ENCODE data around the gene PJA1.

PJA1 gene

GRCh38 chrX:69165087-69165651, at the start of gene PJA1:
Gene PJA1 (minus strand): TSS chrX:69165453. CDS start chrX:69163073, 2,380 bp downstream.
- no peaks in the 10 kb centered on the region for H3K27me3 Mint-ChIP-seq
- peaks cover 21% of the 10 kb centered on the region for H3K36me3 Mint-ChIP-seq (ENCODE audit: low read depth)
- H3K4me1 Mint-ChIP-seq (ENCODE audit: low read depth): peaks cover 35% of the 10 kb centered on the region
- H3K27ac Mint-ChIP-seq: peak within 1 kb of the TSS; percentile 77
- H3K9me3 Mint-ChIP-seq: no peaks in the 10 kb centered on the region
- H3K4me3 Mint-ChIP-seq: peak within 1 kb of the TSS; percentile 83

DNA sequence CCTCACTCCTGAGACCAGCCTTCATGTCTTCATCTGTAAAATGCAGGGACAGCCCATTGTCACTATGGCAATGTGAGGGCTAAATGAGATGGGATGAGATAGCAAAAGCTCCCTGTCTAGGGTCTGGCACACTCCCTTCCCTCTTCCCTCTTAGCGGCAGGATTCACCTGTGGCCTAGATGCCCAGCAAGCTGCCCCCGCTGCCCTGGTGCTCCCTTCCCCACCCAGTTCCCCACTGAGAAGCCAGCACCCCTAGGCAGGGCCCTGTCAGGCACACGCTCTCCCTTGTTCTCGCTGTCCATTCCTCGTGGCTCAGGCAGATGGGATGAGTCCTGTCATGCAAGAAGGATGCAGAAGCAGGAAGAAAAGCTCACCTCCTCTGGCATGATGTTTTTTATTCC, 49.2 kb upstream of the PJA1 start:
- no peaks in the 10 kb centered on the region for H3K4me1 Mint-ChIP-seq (ENCODE audit: low read depth)
- no peaks in the 10 kb centered on the region for H3K9me3 Mint-ChIP-seq

GRCh38 chrX:69211701-69212100, 46.4 kb upstream of the PJA1 start:
- Mint-ChIP-seq H3K27me3 (no peaks in the 10 kb centered on the region), H3K4me1 (ENCODE audit: low read depth) (no peaks in the 10 kb centered on the region), H3K27ac (no peak overlapping the region), H3K4me3 (no peak overlapping the region), H3K36me3 (ENCODE audit: low read depth) (no peaks in the 10 kb centered on the region), H3K9me3 (no peaks in the 10 kb centered on the region)

More for the DNA sequence above, 49.2 kb upstream of the PJA1 start:
- no peak overlapping the region for H3K27ac Mint-ChIP-seq
- H3K36me3 Mint-ChIP-seq (ENCODE audit: low read depth): no peaks in the 10 kb centered on the region
- no peak overlapping the region for H3K4me3 Mint-ChIP-seq
- H3K27me3 Mint-ChIP-seq: no peaks in the 10 kb centered on the region

DNA sequence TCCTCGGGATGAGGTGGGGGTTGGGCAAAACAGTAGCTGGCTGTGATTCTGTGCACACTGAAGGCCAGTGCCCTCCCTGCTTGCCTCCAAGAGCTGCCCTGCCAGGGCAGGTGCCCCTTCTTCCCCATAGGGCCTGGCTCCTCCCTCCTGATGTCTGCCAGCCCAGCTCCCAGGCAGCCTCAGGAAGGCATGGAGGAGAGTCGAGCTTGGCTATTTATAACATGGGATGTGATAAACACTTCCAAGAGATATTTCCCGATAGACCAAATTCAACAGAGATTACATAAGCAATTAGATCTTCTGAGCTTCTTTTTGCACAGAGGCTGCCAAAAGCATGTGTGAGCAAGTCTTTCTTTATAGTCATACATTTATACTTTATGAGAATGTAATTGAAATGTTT, 45.3 kb upstream of the PJA1 start:
- H3K27ac Mint-ChIP-seq: no peak overlapping the region
- no peaks in the 10 kb centered on the region for H3K27me3 Mint-ChIP-seq
- no peaks in the 10 kb centered on the region for H3K4me1 Mint-ChIP-seq (ENCODE audit: low read depth)
- H3K36me3 Mint-ChIP-seq (ENCODE audit: low read depth): no peaks in the 10 kb centered on the region
- no peak overlapping the region for H3K4me3 Mint-ChIP-seq
- H3K9me3 Mint-ChIP-seq: no peaks in the 10 kb centered on the region

- H3K4me3 Mint-ChIP-seq: no peak overlapping the region
- no peaks in the 10 kb centered on the region for H3K36me3 Mint-ChIP-seq (ENCODE audit: low read depth)
- H3K9me3 Mint-ChIP-seq: no peaks in the 10 kb centered on the region
- H3K27me3 Mint-ChIP-seq: no peaks in the 10 kb centered on the region
- no peak overlapping the region for H3K27ac Mint-ChIP-seq
- no peaks in the 10 kb centered on the region for H3K4me1 Mint-ChIP-seq (ENCODE audit: low read depth)
Measured at GRCh38 chrX:69207216-69207615, 42.0 kb upstream of the PJA1 start.

- no peaks in the 10 kb centered on the region for H3K36me3 Mint-ChIP-seq (ENCODE audit: low read depth)
- no peak overlapping the region for H3K4me3 Mint-ChIP-seq
- H3K4me1 Mint-ChIP-seq (ENCODE audit: low read depth): no peaks in the 10 kb centered on the region
- H3K27ac Mint-ChIP-seq: no peak overlapping the region
- no peaks in the 10 kb centered on the region for H3K27me3 Mint-ChIP-seq
- no peaks in the 10 kb centered on the region for H3K9me3 Mint-ChIP-seq
Measured at GRCh38 chrX:69203638-69204037, 38.4 kb upstream of the PJA1 start.

- Mint-ChIP-seq H3K4me3 (no peak overlapping the region), H3K27me3 (no peaks in the 10 kb centered on the region), H3K27ac (no peak overlapping the region), H3K9me3 (no peaks in the 10 kb centered on the region), H3K36me3 (ENCODE audit: low read depth) (no peaks in the 10 kb centered on the region), H3K4me1 (ENCODE audit: low read depth) (no peaks in the 10 kb centered on the region)
Measured at GRCh38 chrX:69197690-69198089, 32.4 kb upstream of the PJA1 start.

DNA sequence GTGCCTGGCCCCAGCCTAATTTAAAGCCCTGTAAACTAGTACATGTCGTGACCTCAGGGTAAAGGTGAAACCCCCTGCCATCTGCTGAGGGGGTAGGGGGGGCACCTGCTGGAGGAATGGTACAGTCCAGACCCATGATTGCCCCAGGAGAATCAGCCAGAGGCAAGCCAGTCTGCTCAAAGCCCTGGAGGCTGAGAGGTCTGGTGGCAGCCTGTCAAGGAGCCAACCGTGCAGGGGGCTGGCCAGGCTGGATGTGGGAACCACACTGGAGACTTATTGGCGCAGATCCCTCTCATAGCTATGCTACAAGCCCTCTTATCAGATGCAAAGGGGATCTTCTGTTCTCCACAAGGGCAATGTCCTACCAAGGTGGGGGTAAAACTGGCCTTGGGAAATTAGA, 31.4 kb upstream of the PJA1 start:
- H3K4me1 Mint-ChIP-seq (ENCODE audit: low read depth): no peaks in the 10 kb centered on the region
- no peak overlapping the region for H3K4me3 Mint-ChIP-seq
- no peak overlapping the region for H3K27ac Mint-ChIP-seq
- H3K27me3 Mint-ChIP-seq: no peaks in the 10 kb centered on the region
- H3K9me3 Mint-ChIP-seq: no peaks in the 10 kb centered on the region
- no peaks in the 10 kb centered on the region for H3K36me3 Mint-ChIP-seq (ENCODE audit: low read depth)

DNA sequence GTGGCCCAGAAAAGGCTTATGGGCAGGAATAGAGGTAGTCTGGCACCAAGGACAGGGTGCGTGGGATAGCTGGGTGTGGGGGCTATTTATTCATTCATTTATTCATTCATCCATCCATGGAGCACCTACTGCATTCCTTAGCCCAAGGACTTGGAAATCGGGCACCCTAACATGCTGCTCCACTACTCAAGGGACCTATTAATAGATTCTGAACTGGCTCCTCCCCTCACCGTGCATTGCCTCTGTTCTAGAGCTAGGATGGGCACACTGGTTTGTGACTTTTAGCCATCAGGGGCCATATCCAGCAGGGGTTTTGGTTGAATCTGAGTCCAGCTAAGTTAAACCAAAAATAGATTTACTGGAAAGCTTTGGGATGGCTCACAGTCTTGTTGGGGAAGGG, 30.6 kb upstream of the PJA1 start:
- Mint-ChIP-seq H3K27ac (no peak overlapping the region), H3K27me3 (no peaks in the 10 kb centered on the region), H3K4me3 (no peak overlapping the region), H3K9me3 (no peaks in the 10 kb centered on the region), H3K4me1 (ENCODE audit: low read depth) (no peaks in the 10 kb centered on the region), H3K36me3 (ENCODE audit: low read depth) (no peaks in the 10 kb centered on the region)

DNA sequence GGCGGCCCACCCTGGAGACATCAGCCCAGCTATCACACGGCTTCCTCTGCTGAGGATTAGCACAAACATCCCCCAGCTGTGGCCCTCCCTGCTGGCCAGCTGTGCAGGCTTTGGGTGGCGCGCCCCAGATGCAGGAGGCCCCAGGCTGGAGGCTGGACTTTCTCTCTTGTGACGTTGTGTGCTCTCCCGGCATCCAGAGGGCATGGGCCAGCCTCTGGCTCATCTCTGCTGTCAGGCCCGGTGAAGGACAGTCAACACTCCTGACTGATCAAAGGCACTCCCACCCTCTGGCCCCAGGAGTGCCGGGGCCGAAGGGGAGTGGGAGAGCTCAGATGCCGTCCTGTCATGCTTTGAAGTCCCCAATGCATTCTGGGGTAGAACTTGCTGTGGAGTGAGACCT, 29.9 kb upstream of the PJA1 start:
- H3K4me1 Mint-ChIP-seq (ENCODE audit: low read depth): no peaks in the 10 kb centered on the region
- no peaks in the 10 kb centered on the region for H3K27me3 Mint-ChIP-seq
- no peaks in the 10 kb centered on the region for H3K9me3 Mint-ChIP-seq
- H3K4me3 Mint-ChIP-seq: no peak overlapping the region
- no peak overlapping the region for H3K27ac Mint-ChIP-seq
- H3K36me3 Mint-ChIP-seq (ENCODE audit: low read depth): no peaks in the 10 kb centered on the region

DNA sequence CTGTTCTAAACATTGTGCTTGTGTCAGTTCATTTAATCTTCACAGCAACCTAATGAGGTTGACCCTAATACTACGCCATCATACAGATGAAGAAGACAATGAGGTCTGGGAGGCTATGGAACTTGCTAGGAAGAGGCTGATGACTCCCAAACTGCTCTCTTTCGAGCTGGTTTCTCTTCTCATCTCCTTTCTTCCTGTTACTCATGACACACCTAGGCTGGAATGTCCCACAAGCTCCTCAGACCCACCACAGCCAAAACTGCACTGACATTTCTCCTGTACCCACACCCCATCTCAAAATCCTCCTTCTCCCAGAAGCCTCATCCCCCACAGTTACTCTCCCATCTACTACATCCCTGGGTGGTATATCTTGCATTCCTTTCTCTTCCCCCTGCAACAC, 27.4 kb upstream of the PJA1 start:
- Mint-ChIP-seq H3K36me3 (ENCODE audit: low read depth) (no peaks in the 10 kb centered on the region), H3K27ac (no peak overlapping the region), H3K9me3 (no peaks in the 10 kb centered on the region), H3K4me1 (ENCODE audit: low read depth) (no peaks in the 10 kb centered on the region), H3K4me3 (no peak overlapping the region), H3K27me3 (no peaks in the 10 kb centered on the region)

DNA sequence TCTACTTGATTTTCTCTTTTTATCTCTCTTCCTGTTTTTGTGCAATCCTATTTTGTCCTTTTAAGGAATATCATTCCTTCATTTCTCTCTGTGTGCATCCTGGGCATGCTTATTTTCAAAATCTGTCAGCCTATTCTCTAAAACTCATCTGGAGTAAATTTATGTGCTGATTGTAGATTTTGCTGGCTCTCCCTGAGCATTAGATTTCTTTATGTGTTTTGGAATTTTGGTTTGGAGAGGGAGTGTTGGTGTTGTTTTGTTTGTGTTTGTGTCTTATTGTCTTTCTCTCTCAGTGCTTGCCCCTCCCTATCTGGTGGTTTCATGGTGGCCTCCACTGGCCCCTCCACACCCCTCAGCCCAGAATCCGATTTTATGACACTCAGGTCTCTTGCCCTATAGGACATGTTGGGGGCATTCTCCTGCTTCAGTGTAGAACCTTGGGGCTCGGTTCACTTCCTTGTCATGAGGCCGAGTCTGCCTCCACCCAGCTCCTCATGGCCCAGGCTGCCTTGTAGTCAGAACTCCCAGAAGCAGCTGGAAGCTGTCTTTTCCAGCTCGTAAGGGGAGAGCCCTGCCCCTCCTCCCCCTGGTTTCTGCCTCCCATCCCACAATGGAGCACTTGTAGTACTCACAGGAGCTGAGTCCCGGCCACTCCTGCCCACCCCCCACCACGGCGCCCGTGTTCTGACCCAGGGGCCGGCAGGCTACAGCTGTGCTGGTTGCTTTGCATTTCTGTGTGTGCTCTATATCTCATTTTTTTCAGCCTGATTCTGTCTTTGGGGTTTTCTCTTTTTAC, 24.5 kb upstream of the PJA1 start:
- H3K27me3 Mint-ChIP-seq: no peaks in the 10 kb centered on the region
- no peaks in the 10 kb centered on the region for H3K4me1 Mint-ChIP-seq (ENCODE audit: low read depth)
- H3K4me3 Mint-ChIP-seq: no peak overlapping the region
- no peaks in the 10 kb centered on the region for H3K9me3 Mint-ChIP-seq
- H3K36me3 Mint-ChIP-seq (ENCODE audit: low read depth): no peaks in the 10 kb centered on the region
- no peak overlapping the region for H3K27ac Mint-ChIP-seq

- no peak overlapping the region for H3K4me3 Mint-ChIP-seq
- no peaks in the 10 kb centered on the region for H3K9me3 Mint-ChIP-seq
- no peaks in the 10 kb centered on the region for H3K27me3 Mint-ChIP-seq
- H3K27ac Mint-ChIP-seq: no peak overlapping the region
- no peaks in the 10 kb centered on the region for H3K36me3 Mint-ChIP-seq (ENCODE audit: low read depth)
- no peaks in the 10 kb centered on the region for H3K4me1 Mint-ChIP-seq (ENCODE audit: low read depth)
Measured at GRCh38 chrX:69186651-69187050, 21.4 kb upstream of the PJA1 start.

DNA sequence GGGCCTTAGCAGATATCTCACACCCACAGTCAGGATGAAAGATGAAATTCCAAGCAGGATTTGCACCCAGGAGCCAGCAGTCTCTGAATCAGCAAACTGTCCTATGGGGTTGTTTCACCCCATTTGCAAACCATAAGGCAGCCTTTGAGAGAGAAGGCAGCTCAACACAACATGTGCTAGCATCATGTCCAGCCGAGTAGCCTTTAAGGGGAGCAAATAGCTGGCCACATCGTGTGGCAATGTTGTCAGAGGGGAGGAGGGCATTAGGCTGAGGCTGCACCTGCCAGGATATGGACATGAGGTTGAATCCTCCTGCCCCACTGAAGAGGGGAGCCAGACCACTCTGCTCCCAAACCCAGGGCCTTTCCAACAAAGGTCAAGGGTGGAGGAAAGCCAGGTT, 20.6 kb upstream of the PJA1 start:
- H3K27me3 Mint-ChIP-seq: no peaks in the 10 kb centered on the region
- H3K4me3 Mint-ChIP-seq: no peak overlapping the region
- H3K4me1 Mint-ChIP-seq (ENCODE audit: low read depth): no peaks in the 10 kb centered on the region
- no peak overlapping the region for H3K27ac Mint-ChIP-seq
- no peaks in the 10 kb centered on the region for H3K9me3 Mint-ChIP-seq
- H3K36me3 Mint-ChIP-seq (ENCODE audit: low read depth): no peaks in the 10 kb centered on the region

- H3K4me1 Mint-ChIP-seq (ENCODE audit: low read depth): no peaks in the 10 kb centered on the region
- no peaks in the 10 kb centered on the region for H3K9me3 Mint-ChIP-seq
Measured at GRCh38 chrX:69185141-69185540, 19.9 kb upstream of the PJA1 start.

More at GRCh38 chrX:69185141-69185540, 19.9 kb upstream of the PJA1 start:
- Mint-ChIP-seq H3K27me3 (peaks cover 2% of the 10 kb centered on the region), H3K27ac (no peak overlapping the region), H3K4me3 (no peak overlapping the region), H3K36me3 (ENCODE audit: low read depth) (no peaks in the 10 kb centered on the region)
